ENCODE measurements around the gene RAPH1. TPM values are rescaled to one million over a fixed set of nuclear protein-coding genes. Genes with fewer than 3 reads are reported as not detected.

RAPH1 gene
- total and polyA plus RNA-seq, 12 donors, result 3.1 to 20.6 (median 15.9) TPM

DNA sequence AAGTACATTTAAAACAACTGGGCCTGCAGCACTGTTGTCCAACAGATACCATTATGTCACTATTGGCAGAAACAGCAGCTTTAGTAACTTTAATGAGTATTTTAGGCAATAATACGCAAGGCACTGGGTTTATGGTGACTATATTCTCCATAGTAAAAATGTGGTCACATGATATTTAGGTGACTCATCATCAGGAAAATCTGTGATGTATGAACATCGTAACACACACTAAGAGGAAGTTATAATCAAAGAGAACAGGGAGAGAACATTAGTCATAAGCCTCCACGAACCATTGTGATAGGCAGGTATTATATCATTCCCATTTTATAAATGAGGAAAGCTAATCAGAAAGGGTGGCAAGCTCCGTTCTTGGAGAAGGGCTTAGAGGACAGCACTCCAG, 36.9 kb downstream of the RAPH1 start:
- ATAC-seq, result peak in 6 of 8 donors; percentile 41 to 85 (median 64)
- no peaks in the 10 kb centered on the region for H3K9me3 ChIP-seq
- WGBS, 2 donors, result 46 to 51% methylated on average over 4 of the region's 4 CpGs
- H3K27me3 ChIP-seq, result no peaks in the 10 kb centered on the region
- DNase-seq, result no peak
- no peak overlapping the region for H3K4me3 ChIP-seq
- H3K4me1 ChIP-seq, result peaks cover 0 to 54% (median 14%) of the 10 kb centered on the region in 9 donors
- H3K36me3 ChIP-seq, result peaks cover 0 to 22% (median 6%) of the 10 kb centered on the region in 9 donors
- intact Hi-C loops (cut with DNase I), result loop anchor here in 3 of 10 donors (5.0 to 10.0 kb wide), 2 partner anchors 34 to 407 kb away; no protein-coding TSS in a partner anchor
- TF ChIP-seq, protein P1, sequence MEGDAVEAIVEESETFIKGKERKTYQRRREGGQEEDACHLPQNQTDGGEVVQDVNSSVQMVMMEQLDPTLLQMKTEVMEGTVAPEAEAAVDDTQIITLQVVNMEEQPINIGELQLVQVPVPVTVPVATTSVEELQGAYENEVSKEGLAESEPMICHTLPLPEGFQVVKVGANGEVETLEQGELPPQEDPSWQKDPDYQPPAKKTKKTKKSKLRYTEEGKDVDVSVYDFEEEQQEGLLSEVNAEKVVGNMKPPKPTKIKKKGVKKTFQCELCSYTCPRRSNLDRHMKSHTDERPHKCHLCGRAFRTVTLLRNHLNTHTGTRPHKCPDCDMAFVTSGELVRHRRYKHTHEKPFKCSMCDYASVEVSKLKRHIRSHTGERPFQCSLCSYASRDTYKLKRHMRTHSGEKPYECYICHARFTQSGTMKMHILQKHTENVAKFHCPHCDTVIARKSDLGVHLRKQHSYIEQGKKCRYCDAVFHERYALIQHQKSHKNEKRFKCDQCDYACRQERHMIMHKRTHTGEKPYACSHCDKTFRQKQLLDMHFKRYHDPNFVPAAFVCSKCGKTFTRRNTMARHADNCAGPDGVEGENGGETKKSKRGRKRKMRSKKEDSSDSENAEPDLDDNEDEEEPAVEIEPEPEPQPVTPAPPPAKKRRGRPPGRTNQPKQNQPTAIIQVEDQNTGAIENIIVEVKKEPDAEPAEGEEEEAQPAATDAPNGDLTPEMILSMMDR (IDR thresholded peaks at IDR 0.05), result no peak
- H3K27ac ChIP-seq, result peak overlapping the region in 4 of 10 donors; percentile 3 to 24 (median 10)

DNA sequence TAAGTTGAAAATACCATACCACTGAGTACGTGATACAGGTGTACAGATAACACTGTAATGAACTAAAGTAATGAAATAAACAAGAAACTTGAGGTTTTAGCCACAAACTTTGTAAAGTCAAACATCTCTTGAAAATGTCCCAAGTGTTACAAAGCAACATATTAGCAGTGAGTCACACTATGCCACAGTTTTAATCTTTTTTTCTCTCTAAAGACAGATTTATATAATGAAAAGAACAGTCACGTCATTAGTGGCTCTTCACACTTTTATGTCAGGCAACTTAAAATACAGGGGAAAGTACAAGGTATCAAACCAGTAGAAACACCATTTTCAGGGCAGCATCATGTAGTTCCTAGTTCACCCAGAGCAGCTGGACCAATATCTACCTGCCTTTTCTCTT, 42.1 kb downstream of the RAPH1 start:
- Histone ChIP-seq H3K9me3 (no peaks in the 10 kb centered on the region), H3K27me3 (no peaks in the 10 kb centered on the region), H3K36me3 (peaks cover 0 to 74% (median 12%) of the 10 kb centered on the region in 9 donors), H3K27ac (no peak overlapping the region), H3K4me3 (no peak overlapping the region), H3K4me1 (peaks cover 0 to 22% (median 0%) of the 10 kb centered on the region in 9 donors)
- ATAC-seq, result no peak
- WGBS, 2 donors, result 91 to 92% methylated on average over 2 of the region's 2 CpGs
- DNase-seq, result no peak
- intact Hi-C loops (cut with DNase I), result loop anchor here in 1 of 10 donors (10.0 kb wide), 1 partner anchor 412 kb away; no protein-coding TSS in a partner anchor
- TF ChIP-seq, protein P1 (IDR thresholded peaks at IDR 0.05), result no peak

DNA sequence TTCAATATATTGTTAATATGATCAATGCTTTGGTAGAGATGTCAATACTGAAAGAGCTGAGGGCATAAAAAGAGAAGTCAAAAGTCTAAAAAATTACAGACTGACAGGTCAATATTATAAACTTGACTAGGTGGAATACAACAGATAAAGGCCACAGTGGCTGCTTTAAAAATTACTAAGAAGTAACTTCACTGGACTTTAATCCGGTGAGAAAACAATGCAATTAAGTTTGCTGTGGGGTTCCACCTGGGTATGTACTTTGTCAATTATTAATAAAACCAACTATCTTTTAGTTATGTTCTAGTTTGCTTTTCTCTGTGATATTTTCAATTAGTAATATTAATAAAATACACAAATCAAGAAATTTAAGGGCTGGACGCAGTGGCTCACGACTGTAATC, 44.7 kb downstream of the RAPH1 start:
- Histone ChIP-seq H3K27me3 (no peaks in the 10 kb centered on the region), H3K4me3 (no peak overlapping the region), H3K36me3 (peaks cover 0 to 100% (median 18%) of the 10 kb centered on the region in 9 donors), H3K9me3 (no peaks in the 10 kb centered on the region), H3K4me1 (peaks cover 0 to 7% (median 0%) of the 10 kb centered on the region in 9 donors), H3K27ac (no peak overlapping the region)
- TF ChIP-seq, protein P1 (IDR thresholded peaks at IDR 0.05), result no peak
- 93 to 97% methylated on average over 3 of the region's 3 CpGs for WGBS, 2 donors
- intact Hi-C loops (cut with DNase I), result loop anchor here in 1 of 10 donors (10.0 kb wide), 1 partner anchor 414 kb away; no protein-coding TSS in a partner anchor
- DNase-seq (no peak), ATAC-seq (no peak)

DNA sequence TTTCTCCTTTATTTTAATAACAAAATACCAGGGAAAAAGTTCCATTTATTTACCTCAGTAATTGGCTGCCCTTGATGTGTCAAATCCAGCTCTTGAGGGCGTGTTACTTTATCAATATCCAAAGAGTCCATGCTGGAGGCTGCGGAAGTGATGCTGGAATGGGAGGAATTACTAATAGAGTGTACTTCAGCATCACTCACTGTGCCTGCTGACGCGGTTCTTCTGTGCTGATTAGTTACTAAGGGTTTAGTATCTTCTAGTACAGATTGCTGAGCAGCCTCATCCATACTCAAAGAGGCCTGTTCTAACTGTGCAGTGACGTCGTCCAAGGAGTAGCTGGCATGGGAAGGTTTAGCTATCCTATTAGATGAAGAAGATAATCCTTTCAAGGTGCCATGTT, 45.6 kb downstream of the RAPH1 start:
- 82 to 88% methylated on average over 6 of the region's 6 CpGs for WGBS, 2 donors

More for the DNA sequence above, 45.6 kb downstream of the RAPH1 start:
- Histone ChIP-seq H3K4me3 (no peak overlapping the region), H3K27me3 (no peaks in the 10 kb centered on the region), H3K27ac (no peak overlapping the region), H3K4me1 (peaks cover 0 to 12% (median 0%) of the 10 kb centered on the region in 9 donors), H3K9me3 (no peaks in the 10 kb centered on the region), H3K36me3 (peaks cover 0 to 95% (median 18%) of the 10 kb centered on the region in 9 donors)
- no peak for DNase-seq
- TF ChIP-seq, protein P1 (IDR thresholded peaks at IDR 0.05), result no peak
- intact Hi-C loops (cut with DNase I), result loop anchor here in 7 of 10 donors (5.0 to 10.0 kb wide), 5 partner anchors 43 to 415 kb away; no protein-coding TSS in a partner anchor
- ATAC-seq, result no peak

Data from heart right ventricle (tissue), 16 donors.